Stimulated activated CD4-positive, alpha-beta T cell treated with anti-CD3 and anti-CD28 coated beads, Interleukin-4, amount 100 ng/mL, for 1 hour (primary cell): ENCODE results near the gene COASY.

ENCODE experiments used
- DNase-seq: peaks from one replicate; pipeline ENCODE4 v3.0.0-alpha.2; 2020

Gene COASY

DNA sequence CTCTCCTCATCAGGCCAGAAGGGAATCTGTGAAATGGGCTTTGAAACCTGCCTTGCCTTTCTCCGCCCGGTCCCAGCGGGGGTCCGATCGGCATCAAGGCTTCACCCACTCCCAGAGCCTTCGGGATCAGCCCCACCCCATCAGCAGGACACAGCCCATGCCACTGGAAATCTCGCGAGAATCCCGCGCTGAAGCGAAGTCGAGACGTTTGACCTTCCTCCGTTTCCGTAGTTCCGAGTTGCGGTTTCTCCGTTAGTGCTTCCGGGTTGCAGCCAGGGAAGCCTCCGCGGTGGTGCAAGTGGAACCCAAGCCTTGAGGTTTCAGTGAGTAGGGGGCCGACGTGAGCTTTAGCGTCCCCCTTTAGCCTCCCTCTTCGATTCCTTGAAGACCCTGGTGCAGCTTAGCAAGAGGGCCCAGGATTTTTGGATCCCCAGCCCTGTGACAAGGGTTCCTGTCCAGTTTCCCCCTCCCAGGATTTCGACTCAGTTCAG lies at the start of gene COASY:
COASY (plus strand) TSS at position 252 of the 491 bp plus-strand sequence. CDS start 475 bp downstream, outside the sequence.
- peak; percentile 91 for DNase-seq

GRCh38 chr17:42512246-42512645 lies 49.7 kb upstream of the COASY start:
- no peak for DNase-seq

- DNase-seq: no peak
Measured at GRCh38 chr17:42512733-42513251, 49.2 kb upstream of the COASY start.

DNA sequence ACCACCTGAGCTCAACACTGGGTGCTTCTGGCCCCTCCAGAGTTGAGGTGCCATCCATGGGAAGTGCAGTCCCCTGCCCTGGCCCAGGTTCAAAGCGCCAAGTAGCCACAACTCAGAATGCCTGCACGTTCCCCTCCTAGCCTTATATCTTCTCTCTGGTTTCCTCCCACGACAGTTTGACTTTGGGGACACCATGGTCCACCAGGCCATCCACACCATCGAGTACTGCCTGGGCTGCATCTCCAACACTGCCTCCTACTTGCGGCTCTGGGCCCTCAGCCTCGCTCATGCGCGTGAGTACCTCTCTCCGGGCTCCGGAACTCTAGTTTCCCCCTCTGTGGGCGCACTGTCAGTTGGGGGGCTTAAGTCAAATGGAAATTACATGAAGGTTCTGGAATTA lies 48.3 kb upstream of the COASY start:
- DNase-seq: no peak

GRCh38 chr17:42514279-42514678 lies 47.7 kb upstream of the COASY start:
- DNase-seq: no peak

DNA sequence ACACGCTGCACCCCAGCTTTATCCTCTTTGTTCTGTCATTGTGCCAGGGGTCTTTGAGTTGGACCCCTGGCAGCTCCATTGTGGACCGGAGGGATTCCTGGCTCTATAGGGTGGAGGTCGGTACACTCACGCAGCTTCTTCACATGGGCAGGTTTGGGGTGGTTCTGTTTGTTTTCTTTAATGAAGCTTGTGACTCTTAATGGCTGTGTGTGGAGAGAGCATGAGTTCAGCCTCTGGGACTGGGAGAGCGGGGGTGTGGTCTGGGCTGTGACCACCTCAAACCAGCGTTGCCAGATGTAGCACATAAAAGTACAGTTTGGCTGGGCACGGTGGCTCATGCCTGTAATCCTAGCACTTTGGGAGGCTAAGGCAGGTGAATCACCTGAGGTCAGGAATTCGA lies 47.1 kb upstream of the COASY start:
- no peak for DNase-seq

- DNase-seq: peak; percentile 81
Measured at GRCh38 chr17:42517516-42517915, 44.4 kb upstream of the COASY start.

GRCh38 chr17:42518046-42518754 lies 43.7 kb upstream of the COASY start:
- DNase-seq: no peak

DNA sequence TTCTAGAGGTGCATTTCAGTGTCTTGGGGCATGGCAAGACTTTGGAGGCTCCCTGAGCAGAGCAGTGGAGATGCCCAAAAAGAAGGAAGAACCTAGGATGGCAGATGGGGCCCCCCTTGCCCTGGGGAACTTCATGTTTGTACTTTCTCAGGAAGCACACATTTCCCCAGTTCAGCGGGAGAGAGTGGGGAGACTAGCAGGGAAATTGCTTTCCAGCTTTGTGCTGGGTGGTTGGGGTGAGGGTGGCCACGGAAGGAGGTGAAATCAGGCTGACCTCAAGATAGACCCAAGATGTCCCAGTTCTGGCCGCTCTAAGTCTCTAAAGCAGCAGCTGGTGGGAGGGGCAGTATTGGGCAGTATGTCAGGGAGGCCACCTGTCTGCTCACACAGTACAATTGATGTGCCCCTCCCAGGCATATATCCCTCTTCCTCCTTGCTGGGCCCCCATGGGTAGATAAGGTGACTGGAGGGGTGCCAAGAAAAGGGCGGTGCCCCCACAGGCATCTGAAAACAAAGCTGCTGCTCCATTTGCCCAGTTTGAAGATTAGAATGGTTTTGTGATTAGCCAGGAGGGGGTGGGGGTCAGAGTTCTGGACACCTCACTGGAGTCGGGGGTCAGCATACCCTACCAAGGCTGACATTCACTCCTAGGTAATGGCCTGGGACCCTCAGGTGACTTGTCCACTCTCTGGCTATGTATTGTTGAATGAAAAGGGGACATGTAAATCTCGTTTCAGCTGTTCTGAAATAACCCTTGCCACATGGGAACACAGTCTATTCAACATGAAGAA lies 43.0 kb upstream of the COASY start:
- no peak for DNase-seq

GRCh38 chr17:42519546-42520491 lies 42.1 kb upstream of the COASY start:
- no peak for DNase-seq

GRCh38 chr17:42520540-42520951 lies 41.4 kb upstream of the COASY start:
- peak; percentile 35 for DNase-seq

GRCh38 chr17:42521036-42521435 lies 40.9 kb upstream of the COASY start:
- DNase-seq: no peak

GRCh38 chr17:42521666-42522262 lies 40.2 kb upstream of the COASY start:
- no peak for DNase-seq

- no peak for DNase-seq
Measured at GRCh38 chr17:42522263-42522790, 39.6 kb upstream of the COASY start.

- no peak for DNase-seq
Measured at GRCh38 chr17:42522798-42523278, 39.1 kb upstream of the COASY start.

DNA sequence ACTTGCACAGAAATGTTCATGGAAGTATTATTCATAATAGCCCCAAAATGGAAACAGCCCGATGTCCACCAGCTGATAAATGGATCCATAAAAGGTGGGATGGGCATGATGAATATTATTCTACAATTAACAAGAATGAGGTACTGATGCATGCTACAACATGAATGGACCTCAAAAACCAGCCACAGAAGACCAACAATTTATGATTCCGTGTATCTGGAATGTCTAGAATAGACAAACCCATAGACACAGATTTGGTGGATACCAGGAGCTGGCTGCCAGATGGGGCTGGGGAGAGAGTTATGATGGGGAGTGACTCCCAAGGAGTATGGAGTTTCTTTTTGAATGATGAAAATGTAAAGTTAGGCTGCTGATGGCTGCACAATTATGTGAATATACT lies 36.7 kb upstream of the COASY start:
- no peak for DNase-seq

GRCh38 chr17:42526031-42526444 lies 35.9 kb upstream of the COASY start:
- DNase-seq: no peak

DNA sequence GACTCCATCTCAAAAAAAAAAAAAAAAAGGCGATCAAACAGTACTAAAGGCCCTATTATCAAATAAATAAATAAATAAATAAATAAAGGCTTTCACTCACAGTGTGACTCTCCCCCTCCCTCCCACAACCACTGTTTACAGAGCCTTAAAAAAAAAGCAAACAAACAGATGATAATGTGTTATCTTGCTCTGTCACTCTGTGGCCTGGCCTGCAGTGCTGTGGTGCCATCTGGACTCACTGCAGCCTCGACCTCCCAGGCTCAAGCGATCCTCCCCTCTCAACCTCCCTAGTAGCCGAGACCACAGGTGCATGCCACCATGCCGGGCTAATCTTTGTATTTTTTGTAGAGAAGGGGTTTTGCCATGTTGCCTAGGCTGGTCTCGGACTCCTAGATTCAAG lies 34.0 kb upstream of the COASY start:
- no peak for DNase-seq

GRCh38 chr17:42529061-42529460 lies 32.9 kb upstream of the COASY start:
- no peak for DNase-seq

GRCh38 chr17:42530952-42531454 lies 30.9 kb upstream of the COASY start:
- DNase-seq: no peak
